Heart right ventricle (tissue), 16 donors: ENCODE results near the gene ITGB6. TPM values are rescaled to one million over a fixed set of nuclear protein-coding genes. Genes with fewer than 3 reads are reported as not detected.

ENCODE experiments used
- ATAC-seq, 8 donors: fragments of 200-7000 bp; cut with Tn5 transposase; one replicate each; pipeline ENCODE4 v1.9.1; 2020; ENCODE audit warnings: mild to moderate bottlenecking in 8 of 8, moderate library complexity in 8 of 8, moderate number of reproducible peaks in 1 of 8
- DNase-seq, 2 donors: peaks; one replicate each; pipeline ENCODE4 v3.0.0-alpha.2; 2020
- H3K27ac ChIP-seq, 10 donors: fragments of 200-600 bp; sonication (generic) in 2 of 10; one replicate each; pipeline versions ENCODE4 v1.5.0 to v1.8.0; 2020 to 2022; ENCODE audit warnings: mild to moderate bottlenecking in 3 of 10
- H3K27me3 ChIP-seq, 7 donors: fragments of 200-600 bp; one replicate each; pipeline ENCODE4 v1.8.0; 2021 to 2022; ENCODE audit warnings: mild to moderate bottlenecking in 2 of 7
- H3K36me3 ChIP-seq, 9 donors: fragments of 200-600 bp; sonication (generic) in 1 of 9; one replicate each; pipeline versions ENCODE4 v1.5.0 to v1.8.0; 2020 to 2022; ENCODE audit warnings: mild to moderate bottlenecking in 2 of 9
- H3K4me1 ChIP-seq, 9 donors: fragments of 200-600 bp; sonication (generic) in 1 of 9; one replicate each; pipeline versions ENCODE4 v1.5.0 to v1.8.0; 2020 to 2022; ENCODE audit warnings: mild to moderate bottlenecking in 4 of 9
- H3K4me3 ChIP-seq, 10 donors: fragments of 200-600 bp; sonication (generic) in 2 of 10; one replicate each; pipeline versions ENCODE4 v1.5.0 to v1.8.0; 2020 to 2022; ENCODE audit warnings: mild to moderate bottlenecking in 7 of 10, moderate library complexity in 2 of 10
- H3K9me3 ChIP-seq, 11 donors: fragments of 200-600 bp in 10 of 11; sonication (generic) in 2 of 11; one replicate each; pipeline versions ENCODE4 v1.5.0 to v1.8.0; 2013 to 2022; ENCODE audit warnings: mild to moderate bottlenecking in 2 of 11, control low read depth in 1 of 11, moderate library complexity in 1 of 11
- WGBS, 2 donors: extraction: QIAGEN DNeasy Blood & Tissue Kit; methylation state at CpG; one replicate each; pipeline ENCODE4 v1.1.7; 2013; ENCODE audit warnings: inconsistent platforms in 1 of 2; 5-methylcytosine and 5-hydroxymethylcytosine counted together
- intact Hi-C, 10 donors: fragments of 100-400 bp; cut with DNase I; formaldehyde crosslinking; loops; one replicate each; pipeline versions ENCODE4 v1.11.1 to v1.14.2; 2022
- polyA plus RNA-seq, 2 donors: library from polyadenylated mRNA; stranded (reverse); fragments of 200-250 nt; gene quantifications; one replicate each; pipeline ENCODE4 v1.2.3, GENCODE V29; 2013
- total RNA-seq, 10 donors: library from RNA; stranded (reverse); fragmentation: NEBNext Ultra II Directional in 3 of 10; extraction: Animal tissue kit (Norgen Biotek cat#: 25700) in 3 of 10; gene quantifications; one replicate each; pipeline versions ENCODE4 v1.2.1 to v1.2.4, GENCODE V29; 2021 to 2023
- TF ChIP-seq, protein P1 (sequence below), 9 donors: fragments of 200-600 bp; sonication (generic) in 2 of 9; IDR thresholded peaks; one replicate each; pipeline versions ENCODE4 v1.5.0 to v1.8.0; 2021 to 2022; ENCODE audit warnings: antibody characterized with exemption in 9 of 9, mild to moderate bottlenecking in 5 of 9, moderate library complexity in 1 of 9
- donor health status: Arrhythmogenic right ventricular cardiomyopathy.
- donor health status: ischemic (EF 13 %, LVEDD 7.1; RV severe dilation, severe dysfunction).
- donor health status: healthy with polysubstance abuse.
- donor health status: DM: no; HTN: yes; CAD: no.
- donor health status: DM: no; HTN: no; CAD: no.
- donor health status: ischemic (EF 25% LVEDD 6.9; RV normal size, moderate dysfunction).
- donor health status: ischemic (EF 25% LVEDD 5.7; RV mildly dilated, moderate dysfunction).
- donor health status: healthy.
- donor health status: DM: yes; HTN: yes; CAD: no.
- donor health status: Ischemic cardiomyopathy.
- donor health status: ischemic (EF 35%, LVEDD 5.7; RV mildly dilated, moderate dysfunction).
- donor health status: nonischemic (EF 11% LVEDD 7.7; RV severe dilation, severe dysfunction).
- donor health status: DM: yes; HTN: yes; CAD: no.
- donor health status: PGD.
- donor health status: ischemic (EF 29% LVEDD 5.4; RV normal size, mild dysfunction).
- donor health status: nonischemic (EF 23%, LVEDD 6.1; RV moderate dilation, normal function).

Gene ITGB6
- total and polyA plus RNA-seq, 12 donors: 0.09 to 3.5 (median 1.2) TPM

DNA sequence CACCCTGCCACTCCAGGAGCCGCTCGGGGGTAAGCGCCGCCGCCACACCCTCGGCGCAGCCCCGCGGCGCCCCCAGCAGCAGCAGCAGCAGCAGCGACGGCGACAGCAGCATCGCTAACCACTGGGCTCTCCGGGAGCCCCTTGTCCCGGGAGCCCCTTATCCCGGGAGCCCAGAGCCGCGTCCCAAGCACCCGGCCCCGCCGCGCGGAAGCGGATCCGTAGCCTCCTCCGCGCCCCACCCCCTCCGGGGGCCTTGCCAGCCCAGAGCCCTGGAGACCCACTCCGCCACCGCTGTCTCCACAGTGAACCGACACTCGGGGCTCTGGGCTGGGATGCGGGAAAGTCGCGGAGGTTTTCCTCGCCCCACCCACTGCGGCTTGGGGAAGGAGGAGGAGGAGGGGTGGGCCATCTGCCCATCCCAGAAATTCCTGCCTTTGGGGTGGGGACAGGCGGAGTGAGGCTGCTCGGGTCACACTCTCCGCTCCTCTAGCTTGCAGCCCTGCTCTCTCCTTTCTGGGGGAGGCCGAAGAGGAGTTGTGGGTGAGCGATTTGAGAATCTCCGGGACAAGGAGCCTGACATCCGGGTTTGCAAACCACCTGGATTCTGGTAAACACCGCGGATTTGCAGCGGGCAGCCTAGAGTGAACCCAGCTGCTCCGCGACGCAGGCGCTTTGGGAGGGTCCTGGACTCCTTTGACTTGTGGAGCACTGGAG, 137.6 kb downstream of the ITGB6 start, which contains the start of gene PLA2R1:
TSS of gene PLA2R1 (minus strand) at position 324 of the 714 bp plus-strand sequence. CDS start at position 112, 212 bp downstream.
- H3K27me3 ChIP-seq: peaks cover 0 to 34% (median 0%) of the 10 kb centered on the region in 7 donors
- 2 to 4% methylated on average over 49 to 52 of the region's 52 CpGs for WGBS, 2 donors
- H3K27ac ChIP-seq: peak within 1 kb of the TSS in 8 of 10 donors; percentile 4 to 60 (median 23)
- no peaks in the 10 kb centered on the region for H3K9me3 ChIP-seq
- intact Hi-C loops: no loop called here
- TF ChIP-seq, protein P1, sequence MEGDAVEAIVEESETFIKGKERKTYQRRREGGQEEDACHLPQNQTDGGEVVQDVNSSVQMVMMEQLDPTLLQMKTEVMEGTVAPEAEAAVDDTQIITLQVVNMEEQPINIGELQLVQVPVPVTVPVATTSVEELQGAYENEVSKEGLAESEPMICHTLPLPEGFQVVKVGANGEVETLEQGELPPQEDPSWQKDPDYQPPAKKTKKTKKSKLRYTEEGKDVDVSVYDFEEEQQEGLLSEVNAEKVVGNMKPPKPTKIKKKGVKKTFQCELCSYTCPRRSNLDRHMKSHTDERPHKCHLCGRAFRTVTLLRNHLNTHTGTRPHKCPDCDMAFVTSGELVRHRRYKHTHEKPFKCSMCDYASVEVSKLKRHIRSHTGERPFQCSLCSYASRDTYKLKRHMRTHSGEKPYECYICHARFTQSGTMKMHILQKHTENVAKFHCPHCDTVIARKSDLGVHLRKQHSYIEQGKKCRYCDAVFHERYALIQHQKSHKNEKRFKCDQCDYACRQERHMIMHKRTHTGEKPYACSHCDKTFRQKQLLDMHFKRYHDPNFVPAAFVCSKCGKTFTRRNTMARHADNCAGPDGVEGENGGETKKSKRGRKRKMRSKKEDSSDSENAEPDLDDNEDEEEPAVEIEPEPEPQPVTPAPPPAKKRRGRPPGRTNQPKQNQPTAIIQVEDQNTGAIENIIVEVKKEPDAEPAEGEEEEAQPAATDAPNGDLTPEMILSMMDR (IDR thresholded peaks at IDR 0.05): no peak
- H3K4me3 ChIP-seq: peak within 1 kb of the TSS; percentile 65 to 89 (median 72)
- DNase-seq (peak; percentile 30 to 59), ATAC-seq (peak; percentile 66 to 83 (median 71))
- H3K4me1 ChIP-seq: peaks cover 0 to 34% (median 14%) of the 10 kb centered on the region in 9 donors
- no peaks in the 10 kb centered on the region for H3K36me3 ChIP-seq

DNA sequence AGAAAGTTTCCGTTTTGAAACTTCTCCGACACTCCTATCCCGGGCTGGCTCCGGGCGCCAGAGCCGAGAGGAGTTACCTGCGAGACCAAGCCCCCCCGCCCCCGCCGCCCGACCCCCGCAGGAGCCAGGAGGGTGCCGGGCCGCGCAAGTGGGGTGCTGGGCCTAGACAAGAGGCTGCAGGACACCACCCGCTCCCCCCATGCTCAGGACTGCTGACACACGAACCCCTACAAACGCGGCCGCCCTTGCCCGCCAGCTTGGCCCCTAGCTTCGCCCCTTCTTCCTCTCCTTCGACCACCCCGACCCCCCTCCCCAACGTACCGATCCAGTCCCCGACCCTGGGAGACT, 138.2 kb downstream of the ITGB6 start:
- WGBS, 2 donors: 3% methylated on average over 26 to 27 of the region's 27 CpGs
- ATAC-seq: peak in 7 of 8 donors; percentile 2 to 54 (median 6)
- intact Hi-C loops: no loop called here

DNA sequence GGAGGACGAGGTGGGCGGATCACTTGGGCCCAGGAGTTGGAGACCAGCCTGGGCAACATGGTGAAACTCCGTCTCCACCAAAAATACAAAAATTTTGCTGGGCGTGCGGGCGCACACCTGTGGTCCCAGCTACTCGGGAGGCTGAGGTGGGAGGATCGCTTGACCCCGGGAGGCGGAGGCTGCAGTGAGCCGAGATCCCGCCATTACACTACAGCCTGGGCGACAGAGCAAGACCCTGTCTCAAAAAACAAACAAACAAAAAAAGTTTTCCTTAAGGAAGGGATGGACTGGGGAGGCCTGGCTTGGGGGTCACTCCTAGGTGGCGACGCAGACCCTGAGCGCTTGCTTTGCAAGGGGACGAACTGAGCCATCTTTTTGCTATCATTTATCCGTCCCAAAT, 138.5 kb downstream of the ITGB6 start:
- ATAC-seq (no peak), DNase-seq (no peak)
- H3K4me3 ChIP-seq: peak overlapping the region; percentile 65 to 89 (median 72)
- no peaks in the 10 kb centered on the region for H3K9me3 ChIP-seq
- 78% methylated on average over 18 of the region's 18 CpGs for WGBS, 2 donors
- H3K27me3 ChIP-seq: peaks cover 0 to 34% (median 0%) of the 10 kb centered on the region in 7 donors
- TF ChIP-seq, protein P1 (IDR thresholded peaks at IDR 0.05): no peak
- H3K4me1 ChIP-seq: peaks cover 0 to 34% (median 14%) of the 10 kb centered on the region in 9 donors
- intact Hi-C loops: no loop called here
- no peak overlapping the region for H3K27ac ChIP-seq
- H3K36me3 ChIP-seq: no peaks in the 10 kb centered on the region

More for the DNA sequence above, 138.2 kb downstream of the ITGB6 start:
- no peaks in the 10 kb centered on the region for H3K36me3 ChIP-seq
- TF ChIP-seq, protein P1 (IDR thresholded peaks at IDR 0.05): no peak
- H3K4me3 ChIP-seq: peak overlapping the region; percentile 65 to 89 (median 72)
- H3K27ac ChIP-seq: peak overlapping the region in 6 of 10 donors; percentile 14 to 60 (median 24)
- H3K4me1 ChIP-seq: peaks cover 0 to 34% (median 14%) of the 10 kb centered on the region in 9 donors
- DNase-seq: peak in 1 of 2 donors; percentile 24
- no peaks in the 10 kb centered on the region for H3K9me3 ChIP-seq
- peaks cover 0 to 34% (median 0%) of the 10 kb centered on the region in 7 donors for H3K27me3 ChIP-seq

DNA sequence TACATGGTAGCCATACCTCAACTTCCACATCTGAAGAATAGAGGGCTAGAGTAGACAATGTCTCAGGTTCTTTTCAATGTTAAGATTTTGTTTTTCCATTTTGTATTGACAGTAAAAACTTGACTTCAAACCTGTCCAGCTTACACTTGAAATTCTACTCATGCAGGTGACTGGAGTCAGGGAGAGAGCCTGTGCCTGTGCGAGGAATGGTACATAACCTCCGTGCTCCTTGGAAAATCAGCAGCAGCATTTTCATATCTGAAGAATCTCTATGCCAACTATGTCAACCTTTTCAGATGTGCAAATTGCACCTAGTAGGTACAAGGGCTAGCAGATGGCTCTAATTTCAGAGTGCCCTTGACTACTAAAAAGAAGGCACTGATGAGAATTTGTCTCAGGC, 139.8 kb downstream of the ITGB6 start:
- WGBS, 2 donors: 98% methylated on average over 2 of the region's 2 CpGs
- Histone ChIP-seq H3K4me3 (no peak overlapping the region), H3K9me3 (no peaks in the 10 kb centered on the region), H3K27ac (no peak overlapping the region), H3K36me3 (no peaks in the 10 kb centered on the region), H3K4me1 (peaks cover 0 to 34% (median 14%) of the 10 kb centered on the region in 9 donors), H3K27me3 (peaks cover 0 to 34% (median 0%) of the 10 kb centered on the region in 7 donors)
- intact Hi-C loops: no loop called here
- DNase-seq: no peak
- TF ChIP-seq, protein P1 (IDR thresholded peaks at IDR 0.05): no peak
- no peak for ATAC-seq
